GM18499 (cell line): ENCODE results near the gene C1QTNF1.

Experiments used
- ATAC-seq: cut with Tn5 transposase; IDR thresholded peaks from one replicate; pipeline ENCODE4 v1.9.1; 2021; ENCODE audit warnings: moderate number of reproducible peaks; ENCODE audit not compliant: insufficient read depth, unreplicated experiment

C1QTNF1 gene

DNA sequence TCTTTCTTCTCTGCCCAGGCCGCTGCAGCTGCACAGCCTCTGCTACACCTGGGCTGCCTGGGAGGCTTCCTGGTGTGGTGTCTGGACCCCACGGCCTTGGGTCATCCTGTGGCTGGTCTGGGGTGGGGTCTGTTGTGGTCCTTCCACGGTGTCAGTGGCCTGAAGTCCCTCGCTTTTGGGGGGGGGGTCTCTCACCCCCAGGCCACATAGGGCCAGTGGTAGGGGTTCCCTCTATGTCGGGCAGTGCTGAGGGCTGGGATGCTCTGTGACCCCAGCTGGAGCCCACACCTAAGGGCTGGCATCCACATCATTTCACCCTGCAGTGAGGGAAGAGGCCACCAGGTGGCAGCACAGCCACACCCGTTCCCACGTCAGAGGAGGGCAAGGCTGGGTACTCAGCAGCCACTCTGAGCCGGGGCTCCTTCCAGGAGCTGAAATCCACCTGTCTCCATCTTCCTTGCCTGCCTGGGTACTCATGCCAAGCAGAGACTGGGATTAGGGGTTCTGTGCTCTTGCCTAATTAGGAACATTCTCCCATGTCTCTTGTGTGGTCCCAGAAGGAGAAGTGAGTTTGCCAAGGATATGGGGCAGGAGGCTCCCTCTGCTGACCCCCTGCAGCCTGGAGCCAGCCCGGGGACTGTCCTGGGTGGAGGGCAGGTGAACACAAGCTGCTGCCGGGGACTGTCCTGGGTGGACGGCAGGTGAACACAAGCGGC, 63.6 kb downstream of the C1QTNF1 start:
- no peak for ATAC-seq

DNA sequence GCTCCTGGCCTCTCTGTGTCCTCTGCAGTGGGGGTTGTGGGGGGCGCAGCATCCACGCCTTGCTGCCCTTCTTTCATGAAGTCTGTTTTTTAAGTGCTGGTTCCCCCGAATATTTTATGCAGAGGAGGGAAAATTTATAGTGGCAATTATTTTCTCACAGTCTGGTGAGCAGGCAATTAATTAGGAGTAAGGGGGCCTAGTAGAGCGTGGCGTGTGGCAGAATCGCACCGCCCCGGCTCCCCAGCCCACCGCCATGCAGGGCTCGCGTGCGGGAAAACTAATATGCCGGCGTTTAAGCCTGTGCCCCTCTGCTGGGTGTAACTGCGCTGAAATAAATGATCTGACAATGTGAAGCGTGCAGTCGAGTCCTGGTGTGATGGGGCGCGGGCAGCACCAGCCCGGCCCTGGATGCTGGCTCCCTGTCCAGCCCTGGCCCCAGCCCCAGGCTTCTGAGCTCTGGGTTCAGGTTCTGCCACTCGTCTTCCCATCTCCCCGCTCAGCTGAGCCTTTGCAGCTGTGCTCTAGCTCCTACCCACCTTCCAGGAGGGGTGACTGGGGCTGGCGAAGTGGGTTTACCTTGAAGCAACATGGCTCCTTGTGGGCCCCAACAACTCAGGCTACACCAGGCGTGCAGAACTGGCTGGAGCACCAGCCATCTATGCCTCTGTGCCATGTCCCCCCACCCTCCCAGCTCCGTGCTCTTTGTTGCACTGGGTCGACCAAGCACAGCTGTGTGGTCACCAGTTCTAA, 64.5 kb downstream of the C1QTNF1 start:
- ATAC-seq: no peak

DNA sequence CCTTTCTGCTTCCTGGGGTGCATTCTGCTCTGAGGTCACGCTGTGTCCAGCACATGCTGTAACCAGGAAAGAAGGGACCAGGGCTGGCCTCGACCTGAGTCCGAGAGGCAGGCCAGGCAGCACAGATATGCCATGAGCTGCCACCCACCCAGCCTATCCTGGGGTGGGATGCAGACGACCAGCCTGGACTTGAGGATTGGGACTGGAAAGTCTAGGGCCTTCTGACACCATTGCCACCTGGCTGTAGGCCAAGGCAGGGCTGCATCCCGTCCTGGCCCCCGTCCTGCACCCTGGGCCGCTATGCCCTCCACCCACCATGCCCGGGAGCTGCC, 65.0 kb downstream of the C1QTNF1 start:
- no peak for ATAC-seq

DNA sequence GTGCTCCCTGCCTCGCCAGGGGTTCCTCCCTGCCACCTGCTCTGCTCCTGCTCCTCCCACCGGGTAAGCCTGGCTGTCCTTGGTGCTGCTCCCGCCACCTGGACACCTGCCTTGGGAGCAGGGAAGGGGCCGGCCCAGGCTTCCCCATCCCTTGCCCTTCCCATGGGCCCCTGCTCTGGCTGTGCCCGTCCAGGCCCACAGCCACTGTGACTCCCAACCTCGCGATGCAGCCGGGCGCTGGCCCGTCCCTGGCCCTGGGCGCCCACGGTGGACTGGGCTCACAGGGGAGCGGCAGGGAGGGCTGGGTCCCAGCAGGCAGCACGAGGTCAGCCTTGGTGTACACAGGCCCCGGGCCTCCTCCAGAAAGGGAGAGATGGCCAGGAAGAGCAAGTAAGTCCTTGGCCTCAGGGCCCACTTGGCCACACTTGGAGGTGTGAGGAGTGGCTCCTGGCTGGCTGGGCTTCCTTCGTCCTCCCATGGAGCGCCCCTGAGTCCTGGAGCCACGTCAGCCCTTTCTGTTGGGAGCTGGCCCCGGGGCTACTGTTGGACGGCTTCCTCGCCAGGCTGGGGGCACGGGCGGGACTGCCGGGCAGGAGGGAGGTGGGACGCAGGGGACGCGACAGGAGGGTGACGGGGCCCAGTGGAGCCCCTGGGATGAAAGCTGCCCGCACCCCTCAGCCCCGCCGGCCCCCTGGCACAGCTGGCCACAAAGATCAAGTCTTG, 65.9 kb downstream of the C1QTNF1 start:
- ATAC-seq: no peak

DNA sequence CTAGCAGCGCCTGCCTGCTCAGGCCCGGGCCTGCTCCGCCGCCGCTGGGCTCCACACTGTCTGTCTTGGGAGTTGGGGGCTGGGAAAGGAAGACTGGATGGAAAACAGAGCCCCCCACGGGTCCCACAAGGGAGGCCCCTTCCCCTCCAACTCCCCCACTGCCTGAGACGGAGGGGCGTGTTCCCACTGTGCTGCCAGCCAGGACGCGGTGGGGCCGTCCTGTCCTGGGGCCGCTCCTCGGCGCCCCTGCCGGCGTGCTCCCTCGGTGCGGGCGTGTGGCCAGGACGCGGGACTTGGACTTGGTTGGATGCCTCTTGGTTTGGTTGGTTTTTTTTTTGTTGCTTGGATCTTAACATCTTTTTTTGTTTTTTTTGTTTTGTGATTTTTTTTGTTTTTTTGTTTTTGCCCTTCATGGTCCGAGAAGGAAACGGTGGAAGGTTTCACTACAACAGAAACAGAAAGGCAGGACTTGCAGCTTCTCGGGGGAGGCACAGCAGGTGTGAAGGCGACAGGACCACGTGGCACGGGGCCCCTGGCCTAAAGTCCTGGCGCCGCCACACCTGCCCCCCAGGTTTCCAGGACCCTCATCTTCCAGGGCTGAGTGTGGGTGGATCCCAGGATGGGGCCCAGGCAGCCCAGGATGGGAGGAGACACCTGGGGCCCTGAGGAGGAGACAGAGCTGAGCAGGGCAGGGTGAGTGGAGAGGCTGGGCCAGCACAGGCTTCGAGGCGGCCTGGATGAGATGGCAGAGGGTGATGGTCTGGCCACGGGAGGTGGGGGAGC, 66.7 kb downstream of the C1QTNF1 start:
- no peak for ATAC-seq

DNA sequence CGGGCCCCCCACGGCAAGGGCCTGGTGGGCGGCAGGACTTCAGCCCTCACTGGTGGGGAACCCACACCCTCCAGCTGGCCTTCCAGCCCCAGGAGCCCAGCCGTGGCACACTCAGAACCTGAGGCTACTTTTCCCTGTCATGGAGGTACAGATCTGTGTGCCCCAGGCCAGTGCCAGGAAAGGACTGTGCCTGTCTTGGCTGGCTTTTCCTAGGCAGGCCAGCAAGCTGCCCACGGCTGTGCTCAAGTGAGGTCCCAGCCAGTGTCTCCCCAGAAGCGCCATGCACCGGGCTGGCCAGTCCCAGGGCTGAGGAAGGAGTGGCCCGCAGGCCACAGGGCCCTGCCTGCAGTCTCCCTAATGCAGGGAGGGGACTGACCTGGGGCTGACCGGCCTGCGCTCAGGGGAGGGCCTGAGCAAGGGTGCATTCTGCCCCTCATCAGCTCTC, 67.3 kb downstream of the C1QTNF1 start:
- no peak for ATAC-seq

DNA sequence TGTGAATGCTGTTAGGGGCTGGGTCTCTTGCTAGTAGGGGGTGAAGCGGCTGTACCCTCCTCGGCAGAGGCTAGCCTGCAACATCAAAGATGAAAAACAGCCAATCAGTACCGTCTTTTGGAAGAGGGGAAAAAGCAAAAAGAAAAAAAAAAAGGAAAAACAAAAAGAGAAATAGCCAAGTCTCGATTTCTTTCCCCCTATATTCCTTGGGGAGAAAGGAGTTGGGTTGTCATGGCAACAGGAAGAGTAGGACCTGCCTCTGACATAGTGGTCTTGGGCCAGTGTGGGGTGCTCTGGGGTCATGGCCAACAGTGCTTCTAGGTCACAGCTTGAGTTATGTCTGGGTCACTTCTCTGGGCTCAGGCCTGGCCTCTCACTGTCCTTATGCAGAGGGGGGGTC, 68.6 kb downstream of the C1QTNF1 start:
- ATAC-seq: no peak

DNA sequence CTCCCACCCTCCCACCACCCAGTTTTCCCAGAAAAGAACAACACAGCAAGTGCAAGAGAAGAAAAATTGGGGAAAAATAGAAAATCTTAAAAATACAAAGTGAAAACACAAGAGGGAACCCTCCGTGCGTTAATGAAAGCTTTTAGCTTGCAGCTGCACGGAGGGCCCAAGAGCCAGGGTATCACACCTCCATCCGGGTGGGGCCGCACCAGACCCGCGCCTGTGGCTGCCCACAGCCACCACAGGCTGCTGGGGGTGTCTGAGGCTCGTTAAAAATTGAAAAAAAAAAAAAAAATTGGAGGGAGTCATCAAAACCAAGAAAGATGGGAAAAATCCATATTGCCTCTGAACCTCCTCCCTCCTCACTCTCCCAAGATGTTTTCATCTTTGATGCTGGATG, 69.3 kb downstream of the C1QTNF1 start:
- ATAC-seq: no peak

DNA sequence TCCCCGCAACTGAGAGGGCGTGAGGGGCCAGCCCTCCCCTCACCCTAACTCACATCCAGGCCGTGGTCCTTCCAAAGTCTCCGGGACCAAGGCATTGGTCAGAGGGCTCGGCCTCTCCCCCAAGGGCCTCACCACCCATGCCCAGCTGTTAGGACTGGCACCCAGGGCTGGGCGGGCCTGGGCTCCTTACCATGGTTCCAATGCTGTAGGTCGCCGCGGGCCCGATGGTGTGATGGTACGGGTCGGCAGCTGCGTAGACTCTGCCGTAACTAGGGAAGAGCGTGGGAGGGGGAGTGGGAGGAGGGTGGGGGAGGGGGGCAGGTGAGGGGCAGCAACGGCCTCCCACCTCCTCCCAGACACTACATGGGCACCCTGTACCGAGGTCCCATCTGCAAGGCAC, 70.3 kb downstream of the C1QTNF1 start:
- no peak for ATAC-seq

DNA sequence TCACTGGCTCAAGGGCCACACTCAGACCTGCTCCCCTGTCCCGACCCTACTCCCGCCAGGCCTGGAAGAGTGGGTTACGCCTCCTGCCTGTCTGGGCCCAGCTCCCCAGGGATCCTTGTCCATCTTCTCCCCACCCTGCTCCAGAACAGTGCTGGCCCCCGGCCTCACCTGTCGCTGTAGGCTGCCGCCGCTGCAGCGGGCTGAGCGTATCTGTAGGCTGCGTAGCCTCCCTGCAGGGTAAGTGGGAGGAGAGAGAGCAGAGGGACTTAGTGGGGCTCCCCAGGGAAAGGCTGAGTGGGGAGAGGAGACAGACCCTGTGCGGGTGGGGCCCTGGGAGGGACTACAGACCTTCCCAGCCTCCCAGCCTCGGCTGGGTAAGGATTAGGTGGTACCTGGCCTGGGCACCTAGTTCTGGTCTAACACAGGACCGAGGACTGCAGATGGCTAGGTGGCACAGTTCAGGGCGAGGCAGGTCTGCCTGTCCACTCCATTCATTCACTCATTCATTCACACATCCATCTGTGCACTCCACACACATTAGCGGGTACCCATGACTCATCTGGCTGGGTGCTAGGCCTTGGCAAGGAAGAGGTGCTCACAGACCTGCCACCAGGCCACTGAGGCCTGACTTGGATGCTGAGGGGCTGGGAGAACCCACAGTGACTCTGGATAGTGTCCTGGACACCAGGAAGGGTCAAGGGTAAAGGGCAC, 71.5 kb downstream of the C1QTNF1 start:
- ATAC-seq: no peak

DNA sequence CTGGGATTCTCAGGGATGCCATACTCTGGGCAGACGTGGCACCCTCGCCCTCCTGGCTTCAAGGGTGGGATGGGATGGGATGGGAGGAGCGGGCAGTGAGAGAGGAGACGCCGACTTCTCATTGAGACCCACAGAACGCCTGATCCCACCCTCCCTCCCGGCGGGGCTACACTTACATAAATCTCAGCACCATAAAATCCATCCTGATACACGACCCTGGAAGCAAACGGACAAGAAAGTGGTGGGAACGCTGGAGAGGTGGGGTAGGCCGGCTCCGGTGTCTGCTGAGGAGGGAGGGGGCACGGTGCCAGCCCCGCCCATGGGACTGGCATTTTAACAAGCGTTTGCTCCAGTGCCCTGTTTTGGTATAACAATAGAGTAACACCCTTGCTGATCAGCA, 72.5 kb downstream of the C1QTNF1 start:
- ATAC-seq: no peak

DNA sequence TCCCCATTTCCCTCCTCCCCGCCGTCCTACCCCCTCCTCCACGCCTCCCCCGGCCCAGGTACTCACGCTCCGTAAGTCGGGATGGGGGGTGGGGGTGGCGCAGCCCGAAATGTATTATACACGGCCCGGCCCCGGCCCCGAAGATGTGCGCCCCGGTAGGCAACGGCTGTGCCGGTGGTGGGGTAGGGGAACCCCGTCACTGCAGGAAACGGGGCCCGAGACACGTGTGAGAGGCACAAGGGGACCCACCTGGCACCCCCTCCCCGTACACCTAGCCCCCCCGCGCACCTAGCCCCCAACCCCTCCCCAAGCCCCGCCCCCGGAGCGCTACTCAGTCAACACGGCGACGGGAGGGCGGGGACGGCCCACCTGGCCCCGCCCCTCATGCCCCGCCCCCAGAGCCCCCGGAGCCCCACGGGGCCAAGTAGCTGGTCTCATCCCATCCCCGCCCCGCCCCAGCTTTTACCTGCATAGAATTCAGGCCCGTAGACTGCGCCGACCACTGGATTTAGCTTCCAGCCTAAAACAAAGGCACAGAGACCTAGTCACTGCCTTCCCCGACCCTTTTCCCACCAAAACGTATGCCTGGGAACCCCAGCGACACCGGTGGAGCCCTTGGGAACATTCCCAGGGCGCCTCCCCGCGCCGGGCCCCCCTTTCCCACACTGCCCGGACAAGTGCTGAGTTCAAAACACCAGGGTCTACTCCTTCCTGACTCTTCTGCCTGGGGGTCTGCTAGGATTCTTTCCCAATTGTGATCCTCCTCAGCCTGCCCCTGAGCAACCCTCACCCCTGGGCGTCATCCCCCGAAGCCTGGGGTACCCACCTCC, 73.5 kb downstream of the C1QTNF1 start:
- ATAC-seq: no peak

DNA sequence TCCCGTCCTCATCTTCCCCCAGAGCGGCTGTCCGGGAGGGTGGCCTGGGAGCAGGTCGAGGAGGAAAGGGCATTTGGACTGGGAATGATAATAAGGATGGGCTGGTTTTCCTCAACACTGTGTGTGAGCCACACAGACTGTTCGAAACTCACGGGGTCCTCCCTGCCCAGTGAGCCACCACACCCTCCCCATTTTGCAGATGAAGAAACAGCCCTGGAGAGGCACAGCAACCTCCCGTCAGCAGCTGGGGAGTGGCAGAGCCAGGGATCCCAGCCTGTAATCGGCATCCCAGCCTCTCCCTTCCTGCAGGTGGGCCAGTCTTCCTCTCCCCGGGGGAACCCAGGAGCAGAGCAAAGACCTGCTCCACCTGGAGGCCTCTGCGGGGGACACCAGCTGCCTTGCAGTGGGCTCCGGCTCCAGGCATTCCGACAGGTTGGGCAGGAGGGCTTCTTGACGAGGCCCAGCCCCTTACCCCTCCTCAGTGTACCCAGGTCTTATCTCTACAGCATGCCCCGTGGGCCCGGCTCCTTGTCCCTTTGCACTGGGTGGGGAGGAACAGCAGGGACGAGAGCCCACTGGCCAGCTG, 74.4 kb downstream of the C1QTNF1 start:
- ATAC-seq: no peak
